AG09309 (cell line): ENCODE measurements around the gene VMO1.

ENCODE experiments used
- DNase-seq: peaks from one replicate; pipeline ENCODE4 v3.0.0-alpha.2; 2010; ENCODE audit warnings: low read depth
- H3K4me3 ChIP-seq: 2 replicates; pipeline ENCODE4 v1.5.1; 2011; ENCODE audit warnings: mild to moderate bottlenecking, low read depth, low read length, moderate library complexity; ENCODE audit not compliant: control insufficient read depth
- TF ChIP-seq, protein P1 (sequence below): IDR thresholded peaks from 2 replicates; pipeline ENCODE4 v1.5.1; 2011; ENCODE audit warnings: mild to moderate bottlenecking, low read depth, low read length, inconsistent platforms; ENCODE audit not compliant: insufficient read depth, control insufficient read depth; ENCODE audit errors: missing control alignments

The VMO1 gene

DNA sequence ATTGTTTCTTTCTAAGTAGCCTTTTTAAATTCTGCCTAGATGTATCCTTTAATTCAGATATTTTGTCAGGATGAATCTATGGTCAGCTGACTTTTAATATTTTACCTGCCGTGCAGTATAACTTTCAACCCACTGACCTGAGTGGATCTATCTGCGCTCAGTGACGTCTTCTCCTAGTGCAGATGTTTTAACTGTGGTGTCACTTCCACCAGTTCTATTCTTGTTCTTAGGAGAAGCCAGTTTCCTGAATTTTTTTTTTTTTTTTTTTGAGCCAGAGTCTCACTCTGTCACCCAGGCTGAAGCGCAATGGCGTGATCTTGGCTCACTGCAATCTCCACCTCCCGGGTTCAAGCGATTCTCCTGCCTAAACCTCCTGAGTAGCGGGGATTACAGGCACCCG lies 19.4 kb downstream of the VMO1 start:
- H3K4me3 ChIP-seq: no peak overlapping the region
- TF ChIP-seq, protein P1, sequence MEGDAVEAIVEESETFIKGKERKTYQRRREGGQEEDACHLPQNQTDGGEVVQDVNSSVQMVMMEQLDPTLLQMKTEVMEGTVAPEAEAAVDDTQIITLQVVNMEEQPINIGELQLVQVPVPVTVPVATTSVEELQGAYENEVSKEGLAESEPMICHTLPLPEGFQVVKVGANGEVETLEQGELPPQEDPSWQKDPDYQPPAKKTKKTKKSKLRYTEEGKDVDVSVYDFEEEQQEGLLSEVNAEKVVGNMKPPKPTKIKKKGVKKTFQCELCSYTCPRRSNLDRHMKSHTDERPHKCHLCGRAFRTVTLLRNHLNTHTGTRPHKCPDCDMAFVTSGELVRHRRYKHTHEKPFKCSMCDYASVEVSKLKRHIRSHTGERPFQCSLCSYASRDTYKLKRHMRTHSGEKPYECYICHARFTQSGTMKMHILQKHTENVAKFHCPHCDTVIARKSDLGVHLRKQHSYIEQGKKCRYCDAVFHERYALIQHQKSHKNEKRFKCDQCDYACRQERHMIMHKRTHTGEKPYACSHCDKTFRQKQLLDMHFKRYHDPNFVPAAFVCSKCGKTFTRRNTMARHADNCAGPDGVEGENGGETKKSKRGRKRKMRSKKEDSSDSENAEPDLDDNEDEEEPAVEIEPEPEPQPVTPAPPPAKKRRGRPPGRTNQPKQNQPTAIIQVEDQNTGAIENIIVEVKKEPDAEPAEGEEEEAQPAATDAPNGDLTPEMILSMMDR: no peak
- no peak for DNase-seq

DNA sequence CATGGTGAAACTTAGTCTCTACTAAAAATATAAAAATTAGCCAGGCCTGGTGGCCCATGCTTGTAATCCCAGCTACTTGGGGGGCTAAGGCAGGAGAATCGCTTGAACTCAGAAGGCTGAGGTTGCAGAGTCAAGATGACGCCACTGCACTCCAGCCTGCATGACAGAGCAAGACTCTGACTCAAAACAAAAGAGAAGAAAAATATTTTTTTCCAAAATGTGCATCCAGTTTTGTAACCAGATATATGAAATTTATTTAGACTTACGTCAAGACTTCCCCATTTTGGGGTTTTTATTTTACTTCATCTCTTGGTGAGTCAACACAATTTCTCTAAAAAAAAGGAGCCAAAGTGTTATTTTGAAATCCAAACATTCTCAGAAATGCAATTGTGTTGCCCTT lies 20.0 kb downstream of the VMO1 start:
- DNase-seq: no peak
- H3K4me3 ChIP-seq: no peak overlapping the region
- TF ChIP-seq, protein P1: no peak

DNA sequence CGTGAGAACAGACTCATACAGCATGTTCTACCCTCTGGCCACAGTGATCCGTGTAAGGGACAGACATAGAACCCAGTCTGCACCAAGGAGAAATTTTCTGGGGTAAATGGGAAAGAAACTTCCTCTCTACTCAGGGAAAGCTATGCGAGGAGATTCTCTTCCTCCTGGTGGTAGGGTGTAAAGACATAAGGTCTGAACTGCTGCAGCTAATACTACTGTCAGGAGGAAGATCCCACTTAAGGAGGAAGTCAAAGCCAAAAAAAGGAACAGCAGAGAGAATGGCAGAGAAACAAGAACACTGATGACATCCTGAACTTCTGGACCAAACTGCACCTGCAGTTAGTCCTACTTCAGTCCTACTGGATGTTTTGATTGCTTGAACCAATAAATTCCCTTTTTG lies 21.6 kb downstream of the VMO1 start:
- TF ChIP-seq, protein P1: no peak
- DNase-seq: no peak
- no peak overlapping the region for H3K4me3 ChIP-seq

DNA sequence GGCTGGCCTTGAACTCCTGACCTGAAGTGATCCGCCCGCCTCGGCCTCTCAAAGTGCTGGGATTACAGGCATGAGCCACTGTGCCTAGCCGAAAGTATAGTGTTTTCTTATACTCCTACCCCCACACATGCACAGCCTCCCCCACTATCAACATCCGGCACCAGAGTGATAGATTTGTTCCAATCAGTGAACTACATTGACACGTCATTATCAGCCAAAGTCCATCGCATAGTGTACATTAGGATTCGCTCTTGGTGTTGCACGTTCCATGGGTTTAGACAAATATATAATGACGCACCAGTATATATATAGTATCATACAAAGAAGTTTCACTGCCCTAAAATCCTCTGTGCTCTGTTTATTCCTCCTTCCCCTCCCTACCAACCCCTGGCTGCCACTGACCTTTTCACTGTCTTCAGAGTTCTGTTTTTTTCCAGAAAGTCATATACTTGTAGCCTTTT lies 26.4 kb downstream of the VMO1 start:
- DNase-seq: no peak
- TF ChIP-seq, protein P1: no peak
- no peak overlapping the region for H3K4me3 ChIP-seq

DNA sequence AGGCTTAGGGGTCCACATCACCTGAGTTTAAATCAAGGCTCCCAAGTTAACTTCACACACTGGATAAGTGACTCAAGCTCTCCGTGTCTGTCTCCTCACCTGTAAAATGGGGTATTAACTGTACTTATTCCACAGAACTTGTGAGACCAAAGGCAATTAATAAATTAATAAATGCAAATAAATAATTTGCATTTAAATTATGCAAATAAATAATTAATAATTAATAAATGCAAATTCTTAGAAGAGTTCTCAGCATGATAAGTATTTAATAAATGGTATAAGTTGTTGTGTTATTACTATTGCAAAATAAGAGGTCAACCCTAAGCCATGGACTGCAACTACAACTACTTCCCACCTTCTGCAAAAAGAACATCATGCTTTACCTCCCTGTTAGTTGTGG lies 32.8 kb downstream of the VMO1 start:
- TF ChIP-seq, protein P1: no peak
- DNase-seq: no peak
- H3K4me3 ChIP-seq: no peak overlapping the region

DNA sequence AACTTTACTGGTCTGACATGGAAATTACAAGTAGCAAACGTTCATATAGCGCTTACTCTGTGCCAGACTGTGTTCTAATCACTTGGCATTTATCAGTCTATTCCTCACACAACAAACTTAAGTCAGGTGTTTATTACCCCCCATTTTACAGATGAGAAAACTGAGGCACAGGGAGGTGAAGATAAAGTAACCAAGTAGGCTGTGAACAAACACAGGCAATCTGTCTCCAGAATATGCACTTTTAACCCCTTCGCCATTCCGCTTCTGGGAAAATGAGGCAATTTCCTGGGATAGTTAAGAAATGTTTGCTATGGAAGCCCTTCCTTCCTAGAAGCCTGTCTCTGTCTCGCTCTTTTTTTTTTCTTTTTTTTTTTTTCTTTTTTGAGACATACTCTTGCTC lies 34.2 kb downstream of the VMO1 start:
- TF ChIP-seq, protein P1: no peak
- DNase-seq: no peak
- H3K4me3 ChIP-seq: no peak overlapping the region

DNA sequence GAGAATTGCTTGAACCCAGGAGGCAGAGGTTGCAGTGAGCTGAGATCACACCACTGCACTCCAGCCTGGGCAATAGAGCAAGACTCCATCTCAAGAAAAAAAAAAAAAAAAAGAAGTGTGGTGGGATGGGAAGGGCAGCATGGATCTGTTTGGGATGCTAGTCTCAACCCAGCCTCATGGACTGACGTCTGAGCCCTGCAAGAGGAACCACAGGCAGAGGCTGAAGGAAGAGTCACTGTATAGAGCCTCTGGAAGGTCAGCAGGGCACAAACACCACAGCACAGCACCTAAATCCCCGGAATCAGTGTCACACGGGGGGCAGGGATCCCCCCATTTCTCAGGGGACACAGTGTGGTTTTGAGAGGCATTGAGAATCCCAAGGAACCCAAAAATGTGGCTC lies 35.6 kb downstream of the VMO1 start:
- TF ChIP-seq, protein P1: no peak
- DNase-seq: no peak
- H3K4me3 ChIP-seq: no peak overlapping the region
